ENCODE data around the gene MGLL. TPM values are rescaled to one million over a fixed set of nuclear protein-coding genes. Genes with fewer than 3 reads are reported as not detected.
"Not testable (repeated sequence)": the region's sequence is repeated elsewhere in the genome, so short reads cannot be mapped to it uniquely, and the experiment has no call there.

MGLL gene
- total and polyA plus RNA-seq, 9 donors, result 4.5 to 22.4 (median 13.3) TPM

DNA sequence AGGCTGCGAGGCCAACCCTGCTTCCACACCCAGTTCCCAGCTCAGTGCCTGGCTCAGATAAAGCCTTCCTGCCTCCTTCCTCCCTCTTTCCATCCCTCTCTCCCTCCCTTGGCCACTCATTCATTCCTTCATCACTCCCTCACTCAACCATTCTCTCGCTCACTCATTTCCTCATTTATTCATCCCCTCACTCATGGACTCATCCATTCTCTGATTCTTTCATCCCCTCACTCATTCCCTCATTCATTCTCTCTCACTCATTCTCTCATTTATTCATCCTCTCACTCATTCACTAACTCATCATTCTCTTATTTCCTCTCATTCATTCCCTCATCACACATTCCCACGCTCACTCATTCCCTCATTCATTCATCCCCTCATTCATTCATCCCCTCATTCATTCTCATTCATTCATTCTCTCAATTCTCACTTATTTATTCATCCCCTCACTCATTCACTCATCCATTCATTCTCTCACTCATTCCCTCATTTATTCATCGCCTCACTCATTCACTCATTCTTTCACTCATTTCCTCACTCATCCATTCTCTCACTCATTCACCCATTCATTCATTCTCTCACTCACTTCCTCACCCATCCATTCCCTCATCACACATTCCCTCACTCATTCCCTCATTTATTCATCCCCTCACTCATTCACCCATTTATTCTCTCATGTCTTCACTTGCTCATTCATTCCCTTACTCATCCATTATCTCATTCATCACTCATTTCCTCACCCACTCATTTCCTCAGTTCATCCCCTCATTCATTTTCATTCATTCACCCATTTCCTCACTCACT is 136.4 kb downstream of the MGLL start:
- DNase-seq, result no peak
- H3K4me1 ChIP-seq (ENCODE audit: insufficient read depth), result peaks cover 2% of the 10 kb centered on the region
- H3K36me3 ChIP-seq, result no peaks in the 10 kb centered on the region
- no peaks in the 10 kb centered on the region for H3K9me3 ChIP-seq
- no peak overlapping the region for H3K27ac ChIP-seq
- WGBS, 3 donors, result 76 to 85% (median 77%) methylated on average over 4 of the region's 4 CpGs
- H3K27me3 ChIP-seq, result no peaks in the 10 kb centered on the region
- intact Hi-C loops (cut with DNase I), result no loop called here
- no peak overlapping the region for H3K4me3 ChIP-seq
- TF ChIP-seq EP300 (IDR thresholded peaks at IDR 0.05), result no peak
- TF ChIP-seq CTCF (IDR thresholded peaks at IDR 0.05), result no peak
- TF ChIP-seq POLR2A (IDR thresholded peaks at IDR 0.05), result no peak

GRCh38 chr3:127684871-127685707 is 137.2 kb downstream of the MGLL start:
- H3K36me3 ChIP-seq, result no peaks in the 10 kb centered on the region
- no peaks in the 10 kb centered on the region for H3K4me1 ChIP-seq (ENCODE audit: insufficient read depth)
- no peaks in the 10 kb centered on the region for H3K9me3 ChIP-seq
- no peaks in the 10 kb centered on the region for H3K27me3 ChIP-seq
- peak in 3 of 5 donors; percentile 7 to 26 (median 13) for DNase-seq
- H3K27ac ChIP-seq, result no peak overlapping the region
- whole genome bisulfite sequencing, 3 donors, result 71 to 76% (median 74%) methylated on average over 20 to 22 of the region's 22 CpGs
- TF ChIP-seq POLR2A (IDR thresholded peaks at IDR 0.05) (no peak), EP300 (IDR thresholded peaks at IDR 0.05) (no peak), CTCF (IDR thresholded peaks at IDR 0.05) (no peak)
- H3K4me3 ChIP-seq, result no peak overlapping the region
- intact Hi-C loops (cut with DNase I), result no loop called here

- no peaks in the 10 kb centered on the region for H3K36me3 ChIP-seq
- WGBS, 3 donors, result 78 to 87% (median 80%) methylated on average over 8 of the region's 8 CpGs
- H3K9me3 ChIP-seq, result no peaks in the 10 kb centered on the region
- intact Hi-C loops (cut with DNase I), result no loop called here
- no peak overlapping the region for H3K27ac ChIP-seq
- H3K4me3 ChIP-seq, result no peak overlapping the region
- no peak for TF ChIP-seq EP300 (IDR thresholded peaks at IDR 0.05)
- no peak for TF ChIP-seq POLR2A (IDR thresholded peaks at IDR 0.05)
- no peak for TF ChIP-seq CTCF (IDR thresholded peaks at IDR 0.05)
- no peaks in the 10 kb centered on the region for H3K27me3 ChIP-seq
- DNase-seq, result peak in 4 of 5 donors; percentile 4 to 30 (median 13)
- H3K4me1 ChIP-seq (ENCODE audit: insufficient read depth), result no peaks in the 10 kb centered on the region
Measured at GRCh38 chr3:127682561-127682960, 139.8 kb downstream of the MGLL start.

- H3K4me3 ChIP-seq; intact Hi-C loops (cut with DNase I); H3K27ac ChIP-seq; H3K4me1 ChIP-seq (ENCODE audit: insufficient read depth); H3K36me3 ChIP-seq; H3K9me3 ChIP-seq; H3K27me3 ChIP-seq: not testable (repeated sequence)
- 92 to 95% (median 94%) methylated on average over 6 of the region's 6 CpGs for WGBS, 3 donors
- peak in 4 of 5 donors; percentile 4 to 19 (median 6) for DNase-seq
Measured at GRCh38 chr3:127682175-127682554, 140.2 kb downstream of the MGLL start.

Data from ovary (tissue), 9 donors.